Mesangial cell (primary cell): Measurements from ENCODE around the gene OR2L5. TPM values are rescaled to one million over a fixed set of nuclear protein-coding genes. Genes with fewer than 3 reads are reported as not detected.

Source experiments
- total RNA-seq: library from RNA; depleted of rRNA; stranded (reverse); fragments of >200 nt; gene quantifications from 2 replicates; pipeline ENCODE4 v1.2.3, GENCODE V29; 2015

OR2L5 gene, protein sequence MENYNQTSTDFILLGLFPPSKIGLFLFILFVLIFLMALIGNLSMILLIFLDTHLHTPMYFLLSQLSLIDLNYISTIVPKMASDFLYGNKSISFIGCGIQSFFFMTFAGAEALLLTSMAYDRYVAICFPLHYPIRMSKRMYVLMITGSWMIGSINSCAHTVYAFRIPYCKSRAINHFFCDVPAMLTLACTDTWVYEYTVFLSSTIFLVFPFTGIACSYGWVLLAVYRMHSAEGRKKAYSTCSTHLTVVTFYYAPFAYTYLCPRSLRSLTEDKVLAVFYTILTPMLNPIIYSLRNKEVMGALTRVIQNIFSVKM
- total RNA-seq, result not detected in 2 replicates

DNA sequence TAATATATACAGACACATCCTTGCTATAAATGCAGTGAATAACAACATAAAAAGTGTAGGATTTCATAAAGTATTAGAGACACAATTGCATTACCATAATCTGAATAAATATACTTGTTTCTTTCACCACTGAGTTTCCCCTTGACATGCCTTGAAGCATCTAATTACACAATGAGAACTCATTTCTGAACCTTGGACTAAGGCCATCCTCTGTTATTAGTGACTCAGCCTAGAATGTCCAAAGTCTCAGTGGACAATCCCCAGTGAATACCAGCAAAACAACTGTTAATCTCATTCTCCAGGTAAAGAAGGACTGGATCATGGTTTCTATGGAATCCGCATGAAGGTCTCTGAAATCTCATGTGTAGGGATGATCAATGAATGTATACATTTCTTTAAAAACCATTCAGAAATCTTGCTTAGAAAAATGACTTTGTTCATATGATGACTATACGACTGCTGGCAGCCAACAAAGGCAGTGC lies at the start of gene OR2L5:
Gene OR2L5 (plus strand): TSS at position 432 of the 482 bp plus-strand sequence. CDS start 8,288 bp downstream, outside the sequence.

DNA sequence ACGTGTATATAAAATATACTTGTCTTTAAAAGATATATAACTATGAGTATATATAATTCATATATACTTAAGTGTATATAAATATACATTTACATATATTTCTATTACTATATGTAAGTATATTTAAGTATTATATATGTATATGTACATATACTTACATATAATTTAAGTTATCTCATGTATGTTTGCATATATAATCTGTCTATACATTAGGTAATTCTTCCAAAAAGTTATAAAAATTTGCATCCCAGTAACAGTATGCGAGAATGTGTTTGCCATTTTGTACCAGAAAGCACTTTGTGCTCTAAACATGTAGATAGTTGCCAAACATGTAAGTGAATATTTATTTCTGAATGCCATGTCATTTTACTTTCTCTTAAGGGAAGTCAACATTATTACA lies 48.5 kb upstream of the OR2L5 start, which contains the start of gene OR2AK2:
Gene OR2AK2 (plus strand): TSS at position 301 of the 400 bp plus-strand sequence. CDS start 144 bp downstream, outside the sequence.

DNA sequence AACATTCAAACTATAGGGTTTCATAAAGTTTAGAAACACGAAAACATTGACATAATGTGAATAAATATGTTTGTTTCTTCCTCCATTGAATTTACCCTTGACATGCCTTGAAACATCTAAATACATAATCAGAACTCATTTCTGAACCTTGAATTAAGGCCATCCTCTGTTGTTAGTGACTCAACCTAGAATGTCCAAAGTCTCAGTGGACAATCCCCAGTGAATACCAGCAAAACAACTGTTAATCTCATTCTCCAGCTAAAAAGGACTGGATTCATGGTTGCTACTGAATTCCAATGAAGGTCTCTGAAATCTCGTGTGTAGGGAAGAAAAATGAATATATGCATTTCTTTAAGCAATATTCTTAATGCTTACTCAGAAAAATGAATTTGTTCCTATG lies 16.3 kb downstream of the OR2L5 start, which contains the start of gene OR2L2:
Gene OR2L2 (plus strand): TSS at position 301 of the 400 bp plus-strand sequence. CDS start 8,198 bp downstream, outside the sequence.

DNA sequence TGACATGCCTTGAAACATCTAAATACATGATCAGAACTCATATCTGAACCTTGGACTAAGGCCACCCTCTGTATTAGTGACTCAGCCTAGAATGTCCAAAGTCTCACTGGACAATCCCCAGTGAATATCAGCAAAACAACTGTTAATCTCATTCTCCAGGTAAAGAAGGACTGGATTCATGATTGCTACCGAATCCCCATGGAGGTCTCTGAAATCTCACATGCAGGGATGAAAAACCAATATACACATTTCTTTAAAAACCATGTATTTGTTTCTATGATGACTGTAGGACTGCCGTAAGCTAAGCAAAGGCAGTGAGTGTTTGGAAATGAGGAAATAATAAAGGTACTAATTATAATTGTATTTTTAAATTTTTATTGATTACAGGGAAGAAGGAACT lies 33.1 kb downstream of the OR2L5 start, which contains the start of gene OR2L3:
Gene OR2L3 (plus strand): TSS at position 301 of the 400 bp plus-strand sequence. CDS start 13,846 bp downstream, outside the sequence.

Other genes starting within 250 kb of the OR2L5 start
- gene OR14A16, start 189.5 kb upstream of the OR2L5 start, total RNA-seq, result not detected in 2 replicates
- gene OR11L1, start 171.8 kb upstream of the OR2L5 start, total RNA-seq, result not detected in 2 replicates
- 4.1 and 4.4 TPM in 2 replicates for gene TRIM58, start 156.5 kb upstream of the OR2L5 start, total RNA-seq
- 1.1 and 4.2 TPM in 2 replicates for gene OR2W3, start 118.1 kb upstream of the OR2L5 start, total RNA-seq
- not detected in 2 replicates for gene OR2T8, start 93.4 kb upstream of the OR2L5 start, total RNA-seq
- 0.13 TPM in 1 of 2 replicates, not detected in the other for gene OR2AJ1, start 88.8 kb upstream of the OR2L5 start, total RNA-seq
- not detected in 2 replicates for gene OR2L8, start 64.8 kb upstream of the OR2L5 start, total RNA-seq
- not detected in 2 replicates for gene OR2AK2, start 48.4 kb upstream of the OR2L5 start, total RNA-seq
- gene OR2L2, start 16.4 kb downstream of the OR2L5 start, total RNA-seq, result not detected in 2 replicates
- gene OR2L3, start 33.2 kb downstream of the OR2L5 start, total RNA-seq, result not detected in 2 replicates
- not detected in 2 replicates for gene OR2L13, start 81.5 kb downstream of the OR2L5 start, total RNA-seq
- gene OR2M5, start 131.5 kb downstream of the OR2L5 start, total RNA-seq, result not detected in 2 replicates
- gene OR2M2, start 161.2 kb downstream of the OR2L5 start, total RNA-seq, result not detected in 2 replicates
- not detected in 2 replicates for gene OR2M3, start 183.6 kb downstream of the OR2L5 start, total RNA-seq
- gene OR2M4, start 217.8 kb downstream of the OR2L5 start, total RNA-seq, result not detected in 2 replicates